ENCODE data around the gene THAP9.

THAP9 gene

GRCh38 chr4:82969414-82969813 lies 68.9 kb downstream of the THAP9 start:
- no peak for FAIRE-seq
